Measurements from ENCODE around the gene KICS2. TPM values are rescaled to one million over a fixed set of nuclear protein-coding genes. Genes with fewer than 3 reads are reported as not detected.
A peak's percentile ranks its signal among the peaks of the same experiment; 100 is the strongest.

Gene KICS2
- total and polyA plus RNA-seq, 9 of the 15 experiments (the other 6 are each of a cell fraction or from before 2014, with no cell fraction given): 2.3 to 6.4 (median 5.5) TPM

DNA sequence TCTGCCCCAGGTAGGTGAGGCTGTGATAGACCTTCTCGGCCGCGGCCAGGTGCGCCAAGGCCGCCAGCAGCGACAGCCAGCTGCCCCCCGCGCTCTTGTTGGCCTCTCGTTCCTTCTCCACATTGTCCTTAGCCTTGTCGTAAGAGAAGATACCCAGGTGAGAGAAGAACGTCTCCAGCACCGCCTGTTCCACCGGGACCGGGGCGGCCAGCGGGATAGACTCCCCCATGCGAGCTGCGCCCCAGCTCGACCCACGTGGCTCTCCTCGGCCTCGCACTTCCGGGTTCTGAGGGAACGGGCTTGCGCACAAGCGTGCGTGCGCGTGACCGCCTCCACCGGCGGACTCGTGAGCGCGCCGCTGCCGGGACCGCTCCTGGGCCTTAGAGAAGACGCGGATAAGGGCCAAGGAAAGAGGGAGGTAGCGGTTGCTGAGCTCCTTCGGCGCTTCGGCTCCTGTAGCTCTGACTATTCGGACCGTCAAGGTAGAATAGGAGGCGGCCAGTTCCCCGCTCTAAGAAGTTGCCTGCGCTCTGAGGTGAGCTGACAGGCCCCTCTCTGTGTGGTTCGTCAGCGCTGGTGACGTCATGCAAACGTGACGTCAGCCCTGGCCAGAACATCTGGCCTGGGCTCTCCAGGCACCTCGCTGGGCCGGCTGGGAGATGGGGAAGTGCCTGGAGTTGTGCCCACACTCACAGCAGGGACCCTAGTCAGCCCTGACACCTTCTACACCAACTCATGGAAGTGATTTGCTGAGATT, at the start of gene KICS2 (continued):
- TF ChIP-seq, protein P1, sequence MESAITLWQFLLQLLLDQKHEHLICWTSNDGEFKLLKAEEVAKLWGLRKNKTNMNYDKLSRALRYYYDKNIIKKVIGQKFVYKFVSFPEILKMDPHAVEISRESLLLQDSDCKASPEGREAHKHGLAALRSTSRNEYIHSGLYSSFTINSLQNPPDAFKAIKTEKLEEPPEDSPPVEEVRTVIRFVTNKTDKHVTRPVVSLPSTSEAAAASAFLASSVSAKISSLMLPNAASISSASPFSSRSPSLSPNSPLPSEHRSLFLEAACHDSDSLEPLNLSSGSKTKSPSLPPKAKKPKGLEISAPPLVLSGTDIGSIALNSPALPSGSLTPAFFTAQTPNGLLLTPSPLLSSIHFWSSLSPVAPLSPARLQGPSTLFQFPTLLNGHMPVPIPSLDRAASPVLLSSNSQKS (CRISPR knock-in tag; IDR thresholded peaks at IDR 0.05): no peak
- TF ChIP-seq ETV1 (tag; conservative IDR thresholded peaks at IDR 0.05; ENCODE audit: low read depth) (0 out of 2 replicates have a peak, but pooled peaks have one; percentile 8), ZNF436 (CRISPR knock-in tag; IDR thresholded peaks at IDR 0.05) (no peak), FOXK2 (conservative IDR thresholded peaks at IDR 0.05 in 1 of 2, IDR thresholded peaks at IDR 0.05 in 1 of 2; ENCODE audit: low read depth in 2 of 2) (peak in 1 of 2 experiments; percentile 61; a peak in 2 of 4 replicates), ZBTB8A (IDR thresholded peaks at IDR 0.05; ENCODE audit: partially characterized antibody) (no peak), KAT8 (IDR thresholded peaks at IDR 0.05; ENCODE audit: low read depth) (no peak), NFIX (CRISPR knock-in tag; IDR thresholded peaks at IDR 0.05; ENCODE audit: low read depth) (no peak), ZNF778 (CRISPR knock-in tag; IDR thresholded peaks at IDR 0.05) (no peak), ZNF696 (CRISPR knock-in tag; conservative IDR thresholded peaks at IDR 0.05) (no peak), MAFG (tag; conservative IDR thresholded peaks at IDR 0.05) (no peak)
- TF ChIP-seq, protein P2, sequence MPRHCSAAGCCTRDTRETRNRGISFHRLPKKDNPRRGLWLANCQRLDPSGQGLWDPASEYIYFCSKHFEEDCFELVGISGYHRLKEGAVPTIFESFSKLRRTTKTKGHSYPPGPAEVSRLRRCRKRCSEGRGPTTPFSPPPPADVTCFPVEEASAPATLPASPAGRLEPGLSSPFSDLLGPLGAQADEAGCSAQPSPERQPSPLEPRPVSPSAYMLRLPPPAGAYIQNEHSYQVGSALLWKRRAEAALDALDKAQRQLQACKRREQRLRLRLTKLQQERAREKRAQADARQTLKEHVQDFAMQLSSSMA (CRISPR knock-in tag; IDR thresholded peaks at IDR 0.05): 0 out of 2 replicates have a peak, but pooled peaks have one; percentile 11
- TF ChIP-seq, protein P3, sequence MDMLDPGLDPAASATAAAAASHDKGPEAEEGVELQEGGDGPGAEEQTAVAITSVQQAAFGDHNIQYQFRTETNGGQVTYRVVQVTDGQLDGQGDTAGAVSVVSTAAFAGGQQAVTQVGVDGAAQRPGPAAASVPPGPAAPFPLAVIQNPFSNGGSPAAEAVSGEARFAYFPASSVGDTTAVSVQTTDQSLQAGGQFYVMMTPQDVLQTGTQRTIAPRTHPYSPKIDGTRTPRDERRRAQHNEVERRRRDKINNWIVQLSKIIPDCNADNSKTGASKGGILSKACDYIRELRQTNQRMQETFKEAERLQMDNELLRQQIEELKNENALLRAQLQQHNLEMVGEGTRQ (CRISPR knock-in tag; IDR thresholded peaks at IDR 0.05): peak; percentile 81
- TF ChIP-seq, protein P4, sequence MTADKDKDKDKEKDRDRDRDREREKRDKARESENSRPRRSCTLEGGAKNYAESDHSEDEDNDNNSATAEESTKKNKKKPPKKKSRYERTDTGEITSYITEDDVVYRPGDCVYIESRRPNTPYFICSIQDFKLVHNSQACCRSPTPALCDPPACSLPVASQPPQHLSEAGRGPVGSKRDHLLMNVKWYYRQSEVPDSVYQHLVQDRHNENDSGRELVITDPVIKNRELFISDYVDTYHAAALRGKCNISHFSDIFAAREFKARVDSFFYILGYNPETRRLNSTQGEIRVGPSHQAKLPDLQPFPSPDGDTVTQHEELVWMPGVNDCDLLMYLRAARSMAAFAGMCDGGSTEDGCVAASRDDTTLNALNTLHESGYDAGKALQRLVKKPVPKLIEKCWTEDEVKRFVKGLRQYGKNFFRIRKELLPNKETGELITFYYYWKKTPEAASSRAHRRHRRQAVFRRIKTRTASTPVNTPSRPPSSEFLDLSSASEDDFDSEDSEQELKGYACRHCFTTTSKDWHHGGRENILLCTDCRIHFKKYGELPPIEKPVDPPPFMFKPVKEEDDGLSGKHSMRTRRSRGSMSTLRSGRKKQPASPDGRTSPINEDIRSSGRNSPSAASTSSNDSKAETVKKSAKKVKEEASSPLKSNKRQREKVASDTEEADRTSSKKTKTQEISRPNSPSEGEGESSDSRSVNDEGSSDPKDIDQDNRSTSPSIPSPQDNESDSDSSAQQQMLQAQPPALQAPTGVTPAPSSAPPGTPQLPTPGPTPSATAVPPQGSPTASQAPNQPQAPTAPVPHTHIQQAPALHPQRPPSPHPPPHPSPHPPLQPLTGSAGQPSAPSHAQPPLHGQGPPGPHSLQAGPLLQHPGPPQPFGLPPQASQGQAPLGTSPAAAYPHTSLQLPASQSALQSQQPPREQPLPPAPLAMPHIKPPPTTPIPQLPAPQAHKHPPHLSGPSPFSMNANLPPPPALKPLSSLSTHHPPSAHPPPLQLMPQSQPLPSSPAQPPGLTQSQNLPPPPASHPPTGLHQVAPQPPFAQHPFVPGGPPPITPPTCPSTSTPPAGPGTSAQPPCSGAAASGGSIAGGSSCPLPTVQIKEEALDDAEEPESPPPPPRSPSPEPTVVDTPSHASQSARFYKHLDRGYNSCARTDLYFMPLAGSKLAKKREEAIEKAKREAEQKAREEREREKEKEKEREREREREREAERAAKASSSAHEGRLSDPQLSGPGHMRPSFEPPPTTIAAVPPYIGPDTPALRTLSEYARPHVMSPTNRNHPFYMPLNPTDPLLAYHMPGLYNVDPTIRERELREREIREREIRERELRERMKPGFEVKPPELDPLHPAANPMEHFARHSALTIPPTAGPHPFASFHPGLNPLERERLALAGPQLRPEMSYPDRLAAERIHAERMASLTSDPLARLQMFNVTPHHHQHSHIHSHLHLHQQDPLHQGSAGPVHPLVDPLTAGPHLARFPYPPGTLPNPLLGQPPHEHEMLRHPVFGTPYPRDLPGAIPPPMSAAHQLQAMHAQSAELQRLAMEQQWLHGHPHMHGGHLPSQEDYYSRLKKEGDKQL (CRISPR knock-in tag; IDR thresholded peaks at IDR 0.05; ENCODE audit: borderline replicate concordance): no peak; the same call in 1 of the 2 replicates
- TF ChIP-seq, protein P5, sequence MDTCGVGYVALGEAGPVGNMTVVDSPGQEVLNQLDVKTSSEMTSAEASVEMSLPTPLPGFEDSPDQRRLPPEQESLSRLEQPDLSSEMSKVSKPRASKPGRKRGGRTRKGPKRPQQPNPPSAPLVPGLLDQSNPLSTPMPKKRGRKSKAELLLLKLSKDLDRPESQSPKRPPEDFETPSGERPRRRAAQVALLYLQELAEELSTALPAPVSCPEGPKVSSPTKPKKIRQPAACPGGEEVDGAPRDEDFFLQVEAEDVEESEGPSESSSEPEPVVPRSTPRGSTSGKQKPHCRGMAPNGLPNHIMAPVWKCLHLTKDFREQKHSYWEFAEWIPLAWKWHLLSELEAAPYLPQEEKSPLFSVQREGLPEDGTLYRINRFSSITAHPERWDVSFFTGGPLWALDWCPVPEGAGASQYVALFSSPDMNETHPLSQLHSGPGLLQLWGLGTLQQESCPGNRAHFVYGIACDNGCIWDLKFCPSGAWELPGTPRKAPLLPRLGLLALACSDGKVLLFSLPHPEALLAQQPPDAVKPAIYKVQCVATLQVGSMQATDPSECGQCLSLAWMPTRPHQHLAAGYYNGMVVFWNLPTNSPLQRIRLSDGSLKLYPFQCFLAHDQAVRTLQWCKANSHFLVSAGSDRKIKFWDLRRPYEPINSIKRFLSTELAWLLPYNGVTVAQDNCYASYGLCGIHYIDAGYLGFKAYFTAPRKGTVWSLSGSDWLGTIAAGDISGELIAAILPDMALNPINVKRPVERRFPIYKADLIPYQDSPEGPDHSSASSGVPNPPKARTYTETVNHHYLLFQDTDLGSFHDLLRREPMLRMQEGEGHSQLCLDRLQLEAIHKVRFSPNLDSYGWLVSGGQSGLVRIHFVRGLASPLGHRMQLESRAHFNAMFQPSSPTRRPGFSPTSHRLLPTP (IDR thresholded peaks at IDR 0.05; ENCODE audit: borderline replicate concordance, extremely low read depth, insufficient read length): no peak

Measured in K562 (cell line).